HepG2 (cell line): Measurements from ENCODE around the gene MLLT10. TPM values are rescaled to one million over a fixed set of nuclear protein-coding genes. Genes with fewer than 3 reads are reported as not detected.
A peak's percentile ranks its signal among the peaks of the same experiment; 100 is the strongest.

Source experiments
- ATAC-seq: fragments of 200-7000 bp; cut with Tn5 transposase; 3 replicates; pipeline ENCODE4 v1.9.1; 2020; ENCODE audit warnings: mild to moderate bottlenecking, moderate library complexity
- BruUV-seq: library from RNA; stranded (reverse); fragments of 400-500 nt; replicated peaks from 2 replicates; lab custom pipeline; 2021; lab: Mats Ljungman, UMichigan
- CTCF ChIA-PET: fragments of 300-600 bp; formaldehyde crosslinking; extraction: SDS; loops from one replicate; lab custom pipeline; 2021; ENCODE audit warnings: low total read pairs, inconsistent platforms, low intra/inter-chr PET ratio; lab: Yijun Ruan, JAX
- POLR2A ChIA-PET: fragments of 350-600 bp; sonication (Branson Sonifier 250); formaldehyde crosslinking; loops from one replicate; lab custom pipeline; 2020; ENCODE audit warnings: antibody characterized with exemption, inconsistent platforms; lab: Yijun Ruan, JAX
- DNase-seq: peaks from one replicate; pipeline ENCODE4 v3.0.0-alpha.2; 2015; ENCODE audit warnings: low spot score
- FAIRE-seq: peaks from 3 replicates; lab custom pipeline; 2011; peaks lifted over from hg19 to GRCh38; lab: Jason Lieb, UNC
- H2AFZ ChIP-seq: one replicate; pipeline ENCODE4 v1.6.1; 2011; ENCODE audit warnings: low read length, inconsistent platforms
- H3K27ac ChIP-seq: fragments of 300-600 bp; 3 replicates; pipeline ENCODE4 v1.8.0; 2011; ENCODE audit warnings: mixed run types, mild to moderate bottlenecking, mixed read lengths, low read length, inconsistent platforms; ENCODE audit not compliant: insufficient read depth; ENCODE audit errors: extremely low read length
- H3K27me3 ChIP-seq, 2 experiments: fragments of 200-600 bp in 1 of 2; 2 replicates in 1 of 2; 3 replicates in 1 of 2; pipeline versions ENCODE4 v1.6.0 to v1.8.0; 2011; ENCODE audit warnings: low read length in 2 of 2, mild to moderate bottlenecking in 2 of 2, moderate library complexity in 2 of 2, inconsistent platforms in 1 of 2; ENCODE audit not compliant: insufficient read depth in 2 of 2, control insufficient read depth in 1 of 2
- H3K36me3 ChIP-seq, 2 experiments: fragments of 200-600 bp in 1 of 2; replicated peaks in 1 of 2; 2 replicates in 1 of 2; 3 replicates in 1 of 2; pipeline versions ENCODE4 v1.5.1 to v1.8.0; 2011; ENCODE audit warnings: low read length in 2 of 2, inconsistent platforms in 1 of 2; ENCODE audit not compliant: insufficient read depth in 2 of 2, control insufficient read depth in 1 of 2
- H3K4me1 ChIP-seq: 2 replicates; pipeline ENCODE4 v1.5.1; 2012; ENCODE audit warnings: low read length, inconsistent platforms; ENCODE audit not compliant: insufficient read depth
- H3K4me2 ChIP-seq: 2 replicates; pipeline ENCODE4 v1.6.0; 2011; ENCODE audit warnings: low read depth, low read length, inconsistent platforms
- H3K4me3 ChIP-seq, 3 experiments: fragments of 200-600 bp in 1 of 3; sonication (generic), shearing (Covaris generic) in 1 of 3; replicated peaks in 1 of 3; 2 replicates each; pipeline ENCODE4 v1.5.1; 2011 to 2016; ENCODE audit warnings: low read length in 3 of 3, inconsistent platforms in 2 of 3, low read depth in 2 of 3, mild to moderate bottlenecking in 2 of 3, control low read depth in 1 of 3, mixed read lengths in 1 of 3; ENCODE audit not compliant: insufficient read depth in 1 of 3
- H3K79me2 ChIP-seq: one replicate; pipeline ENCODE4 v1.6.1; 2011; ENCODE audit warnings: low read length, inconsistent platforms; ENCODE audit not compliant: insufficient read depth
- H3K9ac ChIP-seq: 2 replicates; pipeline ENCODE4 v1.6.0; 2011; ENCODE audit warnings: mild to moderate bottlenecking, low read depth, low read length, inconsistent platforms; ENCODE audit not compliant: insufficient read depth
- H3K9me3 ChIP-seq: 2 replicates; pipeline ENCODE4 v1.5.1; 2012; ENCODE audit warnings: mild to moderate bottlenecking, low read length
- H4K20me1 ChIP-seq: 2 replicates; pipeline ENCODE4 v1.6.0; 2011; ENCODE audit warnings: inconsistent platforms, mild to moderate bottlenecking, low read length, moderate library complexity; ENCODE audit not compliant: insufficient read depth
- EP300 ChIP-seq, 3 experiments: sonication (generic) in 1 of 3; formaldehyde crosslinking in 1 of 3; IDR thresholded peaks; 2 replicates each; pipeline versions ENCODE4 v1.5.1 to v1.6.1; 2011 to 2020; ENCODE audit warnings: low read depth in 2 of 3, low read length in 2 of 3, borderline replicate concordance in 1 of 3, improper control_type of control experiment in 1 of 3, mild to moderate bottlenecking in 1 of 3, missing genetic modification reagents in 1 of 3, moderate library complexity in 1 of 3
- GABPB1 ChIP-seq: IDR thresholded peaks from 2 replicates; pipeline ENCODE4 v1.6.1; 2016; ENCODE audit warnings: mild to moderate bottlenecking, missing genetic modification reagents, moderate library complexity, missing compliant biosample characterization
- GTF3A ChIP-seq: sonication (generic); formaldehyde crosslinking; conservative IDR thresholded peaks from 2 replicates; pipeline ENCODE4 v1.4.0; 2020; ENCODE audit warnings: mild to moderate bottlenecking, missing genetic modification reagents
- HNF4A ChIP-seq: sonication (generic); formaldehyde crosslinking; IDR thresholded peaks from 2 replicates; pipeline ENCODE4 v1.4.0; 2020; ENCODE audit warnings: missing genetic modification reagents
- KAT8 ChIP-seq: IDR thresholded peaks from 2 replicates; pipeline ENCODE4 v1.6.1; 2016; ENCODE audit warnings: missing genetic modification reagents, missing compliant biosample characterization
- PPARG ChIP-seq: conservative IDR thresholded peaks from 2 replicates; pipeline ENCODE4 v1.6.1; 2016; ENCODE audit warnings: missing biosample characterization, missing genetic modification reagents
- PRPF4 ChIP-seq: fragments of 200-400 bp; formaldehyde crosslinking; IDR thresholded peaks from 2 replicates; pipeline ENCODE4 v1.6.1; 2016; ENCODE audit warnings: low read length, low read depth; ENCODE audit not compliant: poor library complexity, severe bottlenecking
- RXRB ChIP-seq: IDR thresholded peaks from 2 replicates; pipeline ENCODE4 v1.6.1; 2016; ENCODE audit warnings: borderline replicate concordance, missing genetic modification reagents, missing compliant biosample characterization
- SALL1 ChIP-seq: sonication (generic); formaldehyde crosslinking; IDR thresholded peaks from 2 replicates; pipeline ENCODE4 v1.8.0; 2022; ENCODE audit warnings: mild to moderate bottlenecking, missing genetic modification reagents
- YEATS4 ChIP-seq: sonication (generic); formaldehyde crosslinking; IDR thresholded peaks from 2 replicates; pipeline ENCODE4 v1.4.0; 2020; ENCODE audit warnings: missing genetic modification reagents, borderline replicate concordance
- ZFX ChIP-seq: sonication (generic); formaldehyde crosslinking; IDR thresholded peaks from 2 replicates; pipeline ENCODE4 v1.4.0; 2020; ENCODE audit warnings: mild to moderate bottlenecking, low read depth, missing genetic modification reagents, moderate library complexity
- ZNF160 ChIP-seq: sonication (generic); formaldehyde crosslinking; IDR thresholded peaks from 2 replicates; pipeline ENCODE4 v1.8.0; 2022; ENCODE audit warnings: mild to moderate bottlenecking, inconsistent platforms, missing genetic modification reagents
- ZNF281 ChIP-seq: sonication (generic); formaldehyde crosslinking; IDR thresholded peaks from 2 replicates; pipeline ENCODE4 v1.4.0; 2020; ENCODE audit warnings: missing genetic modification reagents, borderline replicate concordance
- ZNF446 ChIP-seq: sonication (generic); formaldehyde crosslinking; IDR thresholded peaks from 2 replicates; pipeline ENCODE4 v1.5.0; 2020; ENCODE audit warnings: mild to moderate bottlenecking, missing genetic modification reagents
- ZSCAN25 ChIP-seq: sonication (generic); formaldehyde crosslinking; IDR thresholded peaks from 2 replicates; pipeline ENCODE4 v1.8.0; 2022; ENCODE audit warnings: mild to moderate bottlenecking, missing genetic modification reagents
- WGBS: methylation state at CpG from one replicate; pipeline ENCODE4 v1.1.6; 2017; ENCODE audit warnings: low lambda C conversion rate; 5-methylcytosine and 5-hydroxymethylcytosine counted together
- in situ Hi-C: cut with HindIII; loops from 2 replicates; pipeline ENCODE4 v1.10.0; 2017; ENCODE audit warnings: low pct_unique_long_range_greater_than_20kb; ENCODE audit not compliant: extremely low pct_ligation_motif_present
- intact Hi-C: fragments of 100-400 bp; cut with micrococcal nuclease; formaldehyde crosslinking; loops from one replicate; pipeline ENCODE4 v1.10.0; 2022; ENCODE audit not compliant: unreplicated experiment
- polyA plus RNA-seq, 8 experiments: library from polyadenylated mRNA; depleted of rRNA in 3 of 8; stranded (reverse) in 7 of 8; unstranded in 1 of 8; fragments of >200 nt; fragmentation: Illumina TruSeq in 4 of 8; extraction: Trizol in 4 of 8; gene quantifications; 2 replicates each; pipeline versions ENCODE4 v1.2.1 to v1.2.3, GENCODE V29; 2011 to 2016; ENCODE audit warnings: low read depth in 4 of 8, missing spikeins in 1 of 8, mixed read lengths in 1 of 8; ENCODE audit not compliant: insufficient read depth in 1 of 8
- total RNA-seq, 5 experiments: library from RNA; depleted of rRNA; stranded (reverse); fragments of >200 nt; fragmentation: Illumina TruSeq; extraction: Trizol; gene quantifications; 2 replicates each; pipeline ENCODE4 v1.2.3, GENCODE V29; 2016; ENCODE audit warnings: low read depth in 1 of 5
- TF ChIP-seq, protein P1 (sequence below), 2 experiments: fragments of 450-650 bp in 1 of 2; sonication (generic) in 1 of 2; formaldehyde crosslinking; IDR thresholded peaks; 2 replicates each; pipeline versions ENCODE4 v1.5.0 to v1.8.0; 2020 to 2022; ENCODE audit warnings: mild to moderate bottlenecking in 1 of 2, missing genetic modification reagents in 1 of 2
- TF ChIP-seq, protein P2 (sequence below): sonication (generic); formaldehyde crosslinking; IDR thresholded peaks from 2 replicates; pipeline ENCODE4 v1.5.1; 2020; ENCODE audit warnings: mild to moderate bottlenecking, moderate library complexity, missing genetic modification reagents

Gene MLLT10
- total and polyA plus RNA-seq, 2 of the 13 experiments (the other 11 are each of a cell fraction or from before 2014, with no cell fraction given) = 51.3 to 84.1 TPM

GRCh38 chr10:21510241-21511094 is 23.6 kb upstream of the MLLT10 start:
- FAIRE-seq (peak; percentile 4), ATAC-seq (no peak), DNase-seq (no peak)
- no peaks in the 10 kb centered on the region for H3K9me3 ChIP-seq
- in situ Hi-C loops = loop anchor here (25.0 kb wide), 1 partner anchor 802 kb away; the partner anchor contains the start of genes BMI1 and COMMD3
- peaks cover 93% of the 10 kb centered on the region for H3K4me1 ChIP-seq
- ChIA-PET POLR2A (interaction anchor here (1.5 to 2.7 kb wide), 3 partner anchors 14 to 17 kb away, joined by 3 to 33 read pairs (median 18); partner anchors contain the start of gene SKIDA1), CTCF (no interaction called here)
- H3K79me2 ChIP-seq = no peaks in the 10 kb centered on the region
- H3K27ac ChIP-seq = peak overlapping the region; percentile 39
- H3K36me3 ChIP-seq = no peaks in the 10 kb centered on the region
- peak overlapping the region; percentile 59 for H3K4me2 ChIP-seq
- H3K4me3 ChIP-seq = 0 out of 6 replicates have a peak overlapping the region, but pooled peaks of 1 of the 3 experiments have one; percentile 4
- H2AFZ ChIP-seq = no peak overlapping the region
- 92% methylated on average over 39 of the region's 39 CpGs for WGBS
- intact Hi-C loops = no loop called here
- H4K20me1 ChIP-seq = no peaks in the 10 kb centered on the region
- BruUV-seq = no TSS peak
- no peaks in the 10 kb centered on the region for H3K27me3 ChIP-seq
- no peak overlapping the region for H3K9ac ChIP-seq
- TF ChIP-seq YEATS4 (CRISPR knock-in tag) (peak; percentile 23; the same call in 1 of the 2 replicates), ZNF446 (CRISPR knock-in tag) (no peak), PRPF4 (peak; percentile 61), GTF3A (CRISPR knock-in tag) (no peak), PPARG (CRISPR knock-in tag) (peak; percentile 32; the same call in 1 of the 2 replicates), KAT8 (CRISPR knock-in tag) (no peak), ZNF160 (CRISPR knock-in tag) (0 out of 2 replicates have a peak, but pooled peaks have one; percentile 35), ZSCAN25 (CRISPR knock-in tag) (peak; percentile 41; the same call in 1 of the 2 replicates), RXRB (peak; percentile 14; the same call in 1 of the 2 replicates), SALL1 (CRISPR knock-in tag) (0 out of 2 replicates have a peak, but pooled peaks have one; percentile 17), EP300 (IDR thresholded peaks at IDR 0.05; ENCODE audit: low read depth in 2 of 2, low read length in 2 of 2) (peak in 1 of 2 experiments; percentile 15; a peak in 1 of 4 replicates), EP300 (CRISPR knock-in tag; IDR thresholded peaks at IDR 0.05; ENCODE audit: borderline replicate concordance) (no peak), ZNF281 (peak; percentile 76), HNF4A (peak; percentile 72), GABPB1 (CRISPR knock-in tag) (no peak), ZFX (peak; percentile 35; the same call in 1 of the 2 replicates)
- TF ChIP-seq, protein P1, sequence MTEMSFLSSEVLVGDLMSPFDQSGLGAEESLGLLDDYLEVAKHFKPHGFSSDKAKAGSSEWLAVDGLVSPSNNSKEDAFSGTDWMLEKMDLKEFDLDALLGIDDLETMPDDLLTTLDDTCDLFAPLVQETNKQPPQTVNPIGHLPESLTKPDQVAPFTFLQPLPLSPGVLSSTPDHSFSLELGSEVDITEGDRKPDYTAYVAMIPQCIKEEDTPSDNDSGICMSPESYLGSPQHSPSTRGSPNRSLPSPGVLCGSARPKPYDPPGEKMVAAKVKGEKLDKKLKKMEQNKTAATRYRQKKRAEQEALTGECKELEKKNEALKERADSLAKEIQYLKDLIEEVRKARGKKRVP (CRISPR knock-in tag; IDR thresholded peaks at IDR 0.05) = no peak
- TF ChIP-seq, protein P2, sequence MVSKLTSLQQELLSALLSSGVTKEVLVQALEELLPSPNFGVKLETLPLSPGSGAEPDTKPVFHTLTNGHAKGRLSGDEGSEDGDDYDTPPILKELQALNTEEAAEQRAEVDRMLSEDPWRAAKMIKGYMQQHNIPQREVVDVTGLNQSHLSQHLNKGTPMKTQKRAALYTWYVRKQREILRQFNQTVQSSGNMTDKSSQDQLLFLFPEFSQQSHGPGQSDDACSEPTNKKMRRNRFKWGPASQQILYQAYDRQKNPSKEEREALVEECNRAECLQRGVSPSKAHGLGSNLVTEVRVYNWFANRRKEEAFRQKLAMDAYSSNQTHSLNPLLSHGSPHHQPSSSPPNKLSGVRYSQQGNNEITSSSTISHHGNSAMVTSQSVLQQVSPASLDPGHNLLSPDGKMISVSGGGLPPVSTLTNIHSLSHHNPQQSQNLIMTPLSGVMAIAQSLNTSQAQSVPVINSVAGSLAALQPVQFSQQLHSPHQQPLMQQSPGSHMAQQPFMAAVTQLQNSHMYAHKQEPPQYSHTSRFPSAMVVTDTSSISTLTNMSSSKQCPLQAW (CRISPR knock-in tag) = 0 out of 2 replicates have a peak, but pooled peaks have one; percentile 38
